Erythroblast (primary cell): ENCODE results near the gene SCG3.

Experiments used
- GATA1 ChIP-seq: IDR thresholded peaks from 2 replicates; pipeline ENCODE4 v1.6.1; 2011; ENCODE audit warnings: low read depth, mild to moderate bottlenecking, control low read depth, low read length, moderate library complexity
- POLR2A ChIP-seq: IDR thresholded peaks from 2 replicates; pipeline ENCODE4 v1.6.1; 2011; ENCODE audit warnings: mild to moderate bottlenecking, low read length

- TF ChIP-seq POLR2A (no peak), GATA1 (no peak)
Measured at GRCh38 chr15:51677452-51677851, 3.9 kb upstream of the SCG3 start.
